GM10248 (cell line): ENCODE results near the gene AGBL3.

Source experiments
- CTCF ChIA-PET: fragments of 300-600 bp; sonication (Branson Sonifier 250); formaldehyde crosslinking; extraction: SDS; loops from one replicate; lab custom pipeline; 2021; ENCODE audit warnings: antibody characterized with exemption; lab: Yijun Ruan, JAX
- POLR2A ChIA-PET: fragments of 350-650 bp; sonication (Branson Sonifier 250); formaldehyde crosslinking; extraction: SDS; loops from one replicate; lab custom pipeline; 2020; ENCODE audit warnings: antibody characterized with exemption; lab: Yijun Ruan, JAX
- DNase-seq: peaks from one replicate; pipeline ENCODE4 v3.0.0; 2012; ENCODE audit errors: extremely low spot score
- TF ChIP-seq, protein P1 (sequence below): IDR thresholded peaks from 2 replicates; pipeline ENCODE4 v1.5.1; 2012; ENCODE audit warnings: mild to moderate bottlenecking, low read depth; ENCODE audit errors: extremely low read depth, missing control alignments, control extremely low read depth

The AGBL3 gene

DNA sequence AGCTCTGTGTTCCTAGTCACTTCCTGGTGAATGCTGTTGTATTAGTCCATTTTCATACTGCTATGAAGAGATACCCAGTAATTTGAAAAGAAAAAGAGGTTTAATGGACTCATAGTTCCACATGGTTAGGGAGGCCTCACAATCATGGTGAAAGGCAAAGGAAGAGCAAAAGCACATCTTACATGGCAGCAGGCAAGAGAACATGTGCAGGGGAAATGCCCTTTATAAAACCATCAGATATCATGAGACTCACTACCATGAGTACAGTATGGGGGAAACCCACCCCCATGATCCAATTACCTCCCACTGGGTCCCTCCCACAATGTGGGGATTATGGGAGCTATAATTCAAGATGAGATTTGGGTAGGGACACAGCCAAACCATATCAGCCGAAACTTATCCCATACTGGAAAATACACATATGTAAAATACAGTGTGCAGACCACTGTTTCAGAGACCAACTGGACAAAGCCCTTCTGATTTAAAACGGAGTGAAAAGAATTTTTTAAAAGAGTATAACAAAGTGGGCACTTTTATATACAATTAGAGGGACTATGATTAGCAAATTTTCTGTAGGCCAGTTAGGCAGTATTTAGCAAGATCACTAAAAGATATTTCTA lies 176.2 kb downstream of the AGBL3 start:
- CTCF ChIA-PET = interaction anchor here (0.7 to 2.6 kb wide), 5 partner anchors 12 to 177 kb away, joined by 3 to 10 read pairs (median 4); partner anchors contain the start of genes AGBL3 and TMEM140
- TF ChIP-seq, protein P1, sequence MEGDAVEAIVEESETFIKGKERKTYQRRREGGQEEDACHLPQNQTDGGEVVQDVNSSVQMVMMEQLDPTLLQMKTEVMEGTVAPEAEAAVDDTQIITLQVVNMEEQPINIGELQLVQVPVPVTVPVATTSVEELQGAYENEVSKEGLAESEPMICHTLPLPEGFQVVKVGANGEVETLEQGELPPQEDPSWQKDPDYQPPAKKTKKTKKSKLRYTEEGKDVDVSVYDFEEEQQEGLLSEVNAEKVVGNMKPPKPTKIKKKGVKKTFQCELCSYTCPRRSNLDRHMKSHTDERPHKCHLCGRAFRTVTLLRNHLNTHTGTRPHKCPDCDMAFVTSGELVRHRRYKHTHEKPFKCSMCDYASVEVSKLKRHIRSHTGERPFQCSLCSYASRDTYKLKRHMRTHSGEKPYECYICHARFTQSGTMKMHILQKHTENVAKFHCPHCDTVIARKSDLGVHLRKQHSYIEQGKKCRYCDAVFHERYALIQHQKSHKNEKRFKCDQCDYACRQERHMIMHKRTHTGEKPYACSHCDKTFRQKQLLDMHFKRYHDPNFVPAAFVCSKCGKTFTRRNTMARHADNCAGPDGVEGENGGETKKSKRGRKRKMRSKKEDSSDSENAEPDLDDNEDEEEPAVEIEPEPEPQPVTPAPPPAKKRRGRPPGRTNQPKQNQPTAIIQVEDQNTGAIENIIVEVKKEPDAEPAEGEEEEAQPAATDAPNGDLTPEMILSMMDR = no peak
- POLR2A ChIA-PET = no interaction called here
- DNase-seq = no peak

DNA sequence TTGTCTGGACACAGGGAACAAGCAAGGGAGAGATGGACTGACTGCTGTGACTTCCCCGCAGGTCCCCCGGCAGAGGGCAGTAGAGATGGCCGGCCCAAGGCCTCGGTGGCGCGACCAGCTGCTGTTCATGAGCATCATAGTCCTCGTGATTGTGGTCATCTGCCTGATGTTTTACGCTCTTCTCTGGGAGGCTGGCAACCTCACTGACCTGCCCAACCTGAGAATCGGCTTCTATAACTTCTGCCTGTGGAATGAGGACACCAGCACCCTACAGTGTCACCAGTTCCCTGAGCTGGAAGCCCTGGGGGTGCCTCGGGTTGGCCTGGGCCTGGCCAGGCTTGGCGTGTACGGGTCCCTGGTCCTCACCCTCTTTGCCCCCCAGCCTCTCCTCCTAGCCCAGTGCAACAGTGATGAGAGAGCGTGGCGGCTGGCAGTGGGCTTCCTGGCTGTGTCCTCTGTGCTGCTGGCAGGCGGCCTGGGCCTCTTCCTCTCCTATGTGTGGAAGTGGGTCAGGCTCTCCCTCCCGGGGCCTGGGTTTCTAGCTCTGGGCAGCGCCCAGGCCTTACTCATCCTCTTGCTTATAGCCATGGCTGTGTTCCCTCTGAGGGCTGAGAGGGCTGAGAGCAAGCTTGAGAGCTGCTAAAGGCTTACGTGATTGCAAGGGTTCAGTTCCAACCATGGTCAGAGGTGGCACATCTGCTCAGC lies 178.2 kb downstream of the AGBL3 start:
- CTCF ChIA-PET = interaction anchor here (1.0 to 3.1 kb wide), 4 partner anchors 10 to 177 kb away, joined by 3 to 11 read pairs (median 8); partner anchors contain the start of gene TMEM140
- DNase-seq = peak; percentile 7
- POLR2A ChIA-PET = interaction anchor here (1.2 kb wide), 1 partner anchor 518 kb away, joined by 3 read pairs; the partner anchor contains the start of gene BPGM
- TF ChIP-seq, protein P1 = no peak

DNA sequence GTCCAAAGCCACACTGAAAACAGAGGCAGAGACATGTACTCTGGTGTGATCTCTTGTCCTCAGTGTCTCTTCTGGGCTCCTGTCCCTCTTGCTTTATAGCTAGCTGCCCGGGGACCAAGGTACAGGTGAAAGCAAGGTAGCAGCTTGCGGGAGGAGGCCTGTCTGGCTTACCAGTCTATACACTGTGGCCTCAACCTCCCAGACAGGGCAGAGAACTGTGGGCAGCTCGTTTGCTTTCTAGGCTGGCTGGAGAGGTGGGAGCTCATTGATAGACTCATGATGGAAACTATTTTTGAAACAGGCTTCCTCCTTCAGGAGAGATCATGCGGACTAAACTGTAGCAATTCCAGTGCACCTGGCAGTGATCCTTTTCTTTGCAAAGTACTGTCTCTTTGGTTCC lies 179.6 kb downstream of the AGBL3 start:
- DNase-seq = peak; percentile 4
- CTCF ChIA-PET = interaction anchor here (1.1 to 3.1 kb wide), 3 partner anchors 8 to 178 kb away, joined by 5 to 11 read pairs (median 5); partner anchors contain the start of gene TMEM140
- POLR2A ChIA-PET = no interaction called here
- TF ChIP-seq, protein P1 = no peak

DNA sequence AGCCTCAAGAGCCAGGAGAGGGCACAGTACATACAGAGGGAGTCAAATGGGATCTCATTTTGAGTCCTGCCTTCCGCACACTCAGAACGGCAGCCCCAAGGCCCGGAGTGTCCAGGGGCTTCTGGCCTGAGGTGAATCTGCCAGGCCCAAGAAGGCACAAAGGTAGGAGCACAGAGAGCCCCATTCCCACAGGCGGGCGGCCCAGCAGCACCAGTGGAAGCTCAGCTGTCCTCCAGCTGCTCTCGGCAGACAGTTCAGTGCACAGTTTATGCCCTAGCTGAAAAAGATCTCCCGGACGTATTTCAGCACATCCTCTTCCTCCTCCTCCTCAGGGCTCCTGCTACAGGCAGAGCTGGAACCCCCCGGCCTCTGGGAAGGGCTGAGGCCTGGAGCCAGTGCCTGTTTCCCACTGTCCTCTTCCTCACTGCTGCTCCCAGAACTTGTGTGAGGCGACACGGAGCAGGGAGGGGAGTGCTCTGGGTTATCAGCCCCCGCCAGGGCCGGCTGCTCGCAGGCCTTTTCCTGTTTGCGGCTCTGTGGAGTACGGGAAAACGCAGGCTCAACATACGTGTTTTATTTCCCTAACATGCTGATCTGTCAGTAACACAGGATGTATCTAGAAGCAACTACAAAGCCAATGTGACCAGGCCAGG lies 180.2 kb downstream of the AGBL3 start:
- TF ChIP-seq, protein P1 = no peak
- POLR2A ChIA-PET = no interaction called here
- CTCF ChIA-PET = interaction anchor here (1.7 to 3.1 kb wide), 2 partner anchors 8 to 19 kb away, joined by 5 to 11 read pairs; partner anchors contain the start of gene TMEM140
- peak; percentile 4 for DNase-seq

DNA sequence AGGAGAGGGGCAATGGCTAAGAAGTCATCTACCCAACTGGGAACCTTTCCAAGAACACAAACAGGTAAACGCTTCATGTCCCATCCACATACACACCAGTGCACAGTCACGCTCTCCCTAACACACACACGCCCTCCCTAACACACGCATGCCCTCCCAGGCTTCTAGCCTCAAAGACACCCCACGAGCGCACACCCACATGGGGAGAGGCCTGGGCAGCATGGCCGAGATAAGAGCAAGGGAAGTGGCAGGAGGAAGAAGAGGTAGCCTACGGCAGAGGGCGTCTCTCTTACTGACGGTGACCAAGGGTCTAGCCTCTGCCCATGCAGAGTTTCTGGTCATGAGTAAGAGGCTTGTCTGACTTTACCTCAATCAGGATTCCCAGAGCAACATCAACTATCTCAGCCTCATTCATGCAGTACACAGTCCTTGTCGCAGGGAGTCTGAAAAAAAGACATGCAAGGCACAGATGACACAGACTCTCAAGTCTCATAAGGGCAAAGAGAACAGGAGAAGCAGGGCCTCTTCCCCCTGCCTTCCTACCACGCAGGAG lies 181.1 kb downstream of the AGBL3 start:
- POLR2A ChIA-PET = no interaction called here
- no peak for DNase-seq

DNA sequence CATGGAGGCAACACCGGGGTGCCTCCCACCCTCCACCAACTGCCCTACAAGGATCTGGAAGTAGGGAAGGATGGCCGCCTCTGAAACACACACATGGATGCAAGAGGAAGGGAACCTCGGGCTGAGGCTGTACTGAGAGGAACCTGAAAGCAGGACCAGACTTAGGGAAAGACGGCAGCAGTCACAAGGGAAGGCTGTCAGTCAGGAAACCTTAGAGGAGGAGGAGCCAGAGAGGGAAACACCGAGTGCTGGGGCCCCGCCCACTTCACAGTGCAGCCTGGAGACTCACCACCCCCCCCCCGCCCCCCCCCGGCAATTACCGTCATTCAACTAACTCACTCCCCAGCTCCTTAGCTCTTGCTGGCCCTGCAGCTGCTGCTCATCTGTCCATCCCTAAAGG lies 181.7 kb downstream of the AGBL3 start:
- ChIA-PET CTCF (interaction anchor here (1.0 to 5.0 kb wide), 9 partner anchors 11 to 181 kb away, joined by 3 to 40 read pairs (median 17); partner anchors contain the start of gene AGBL3), POLR2A (no interaction called here)
- TF ChIP-seq, protein P1 = no peak
- no peak for DNase-seq

More for the DNA sequence above, 181.1 kb downstream of the AGBL3 start:
- TF ChIP-seq, protein P1 = no peak
- CTCF ChIA-PET = interaction anchor here (0.8 to 5.0 kb wide), 8 partner anchors 10 to 289 kb away, joined by 3 to 40 read pairs (median 13); partner anchors contain the start of genes AGBL3 and TMEM140
